ENCODE results near the gene MGST2. TPM values are rescaled to one million over a fixed set of nuclear protein-coding genes. Genes with fewer than 3 reads are reported as not detected.
A peak's percentile ranks its signal among the peaks of the same experiment; 100 is the strongest.

MGST2 gene
- total RNA-seq (ENCODE audit: low replicate concordance) = 43.2 and 63.3 TPM in 2 replicates
- long read RNA-seq, transcript MGST2-201 (5 exons, 801 nt) = major isoform, 14 of 26 reads
- long read RNA-seq, partial matches to known transcripts = 0 of 26 reads
- long read RNA-seq, other reads (novel, unspliced or antisense) = 9 of 26 reads

GRCh38 chr4:139665690-139666529 is at the start of gene MGST2:
Gene MGST2, plus strand, starts transcription at chr4:139665819. Its CDS starts 201 bp downstream, at chr4:139666020.
- Mint-ChIP-seq H3K4me1 (ENCODE audit: unreplicated experiment) (peaks cover 44% of the 10 kb centered on the region), H3K27me3 (no peaks in the 10 kb centered on the region), H3K27ac (peak within 1 kb of the TSS; percentile 92), H3K36me3 (peaks cover 12% of the 10 kb centered on the region), H3K4me3 (peak within 1 kb of the TSS; percentile 90), H3K9me3 (peaks cover 6% of the 10 kb centered on the region)
- TF ChIP-seq, protein P1, sequence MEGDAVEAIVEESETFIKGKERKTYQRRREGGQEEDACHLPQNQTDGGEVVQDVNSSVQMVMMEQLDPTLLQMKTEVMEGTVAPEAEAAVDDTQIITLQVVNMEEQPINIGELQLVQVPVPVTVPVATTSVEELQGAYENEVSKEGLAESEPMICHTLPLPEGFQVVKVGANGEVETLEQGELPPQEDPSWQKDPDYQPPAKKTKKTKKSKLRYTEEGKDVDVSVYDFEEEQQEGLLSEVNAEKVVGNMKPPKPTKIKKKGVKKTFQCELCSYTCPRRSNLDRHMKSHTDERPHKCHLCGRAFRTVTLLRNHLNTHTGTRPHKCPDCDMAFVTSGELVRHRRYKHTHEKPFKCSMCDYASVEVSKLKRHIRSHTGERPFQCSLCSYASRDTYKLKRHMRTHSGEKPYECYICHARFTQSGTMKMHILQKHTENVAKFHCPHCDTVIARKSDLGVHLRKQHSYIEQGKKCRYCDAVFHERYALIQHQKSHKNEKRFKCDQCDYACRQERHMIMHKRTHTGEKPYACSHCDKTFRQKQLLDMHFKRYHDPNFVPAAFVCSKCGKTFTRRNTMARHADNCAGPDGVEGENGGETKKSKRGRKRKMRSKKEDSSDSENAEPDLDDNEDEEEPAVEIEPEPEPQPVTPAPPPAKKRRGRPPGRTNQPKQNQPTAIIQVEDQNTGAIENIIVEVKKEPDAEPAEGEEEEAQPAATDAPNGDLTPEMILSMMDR (conservative IDR thresholded peaks at IDR 0.05) = no peak
- DNase-seq (ENCODE audit: extremely low spot score, unreplicated experiment) = peak; percentile 73

- Mint-ChIP-seq H3K27ac (no peak overlapping the region), H3K4me1 (ENCODE audit: unreplicated experiment) (no peaks in the 10 kb centered on the region), H3K27me3 (no peaks in the 10 kb centered on the region), H3K36me3 (no peaks in the 10 kb centered on the region), H3K4me3 (no peak overlapping the region), H3K9me3 (no peaks in the 10 kb centered on the region)
- TF ChIP-seq, protein P1 (conservative IDR thresholded peaks at IDR 0.05) = peak; percentile 62
- DNase-seq (ENCODE audit: extremely low spot score, unreplicated experiment) = no peak
Observed at GRCh38 chr4:139617702-139618490, 47.7 kb upstream of the MGST2 start.

DNA sequence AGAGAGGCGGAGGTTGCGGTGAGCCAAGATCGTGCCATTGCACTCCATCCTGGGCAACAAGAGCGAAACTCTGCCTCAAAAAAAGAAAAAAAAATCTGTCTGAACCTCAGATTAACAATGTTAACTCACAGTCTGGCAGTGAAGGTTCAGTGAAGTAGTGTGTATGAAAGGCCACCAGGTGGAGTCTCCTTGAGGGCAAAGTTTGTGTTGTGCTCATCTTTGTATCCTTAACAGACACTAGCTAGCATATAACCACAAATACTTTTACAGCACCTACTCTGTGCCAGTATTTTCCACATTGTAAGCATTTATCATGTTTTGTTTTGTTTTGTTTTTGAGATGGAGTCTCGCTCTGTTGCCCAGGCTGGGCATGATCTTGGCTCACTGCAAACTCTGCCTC is 46.0 kb upstream of the MGST2 start:
- H3K36me3 Mint-ChIP-seq = no peaks in the 10 kb centered on the region
- no peaks in the 10 kb centered on the region for H3K4me1 Mint-ChIP-seq (ENCODE audit: unreplicated experiment)
- TF ChIP-seq, protein P1 (conservative IDR thresholded peaks at IDR 0.05) = peak; percentile 72
- no peak for DNase-seq (ENCODE audit: extremely low spot score, unreplicated experiment)
- H3K4me3 Mint-ChIP-seq = no peak overlapping the region
- H3K27ac Mint-ChIP-seq = no peak overlapping the region
- no peaks in the 10 kb centered on the region for H3K9me3 Mint-ChIP-seq
- no peaks in the 10 kb centered on the region for H3K27me3 Mint-ChIP-seq

DNA sequence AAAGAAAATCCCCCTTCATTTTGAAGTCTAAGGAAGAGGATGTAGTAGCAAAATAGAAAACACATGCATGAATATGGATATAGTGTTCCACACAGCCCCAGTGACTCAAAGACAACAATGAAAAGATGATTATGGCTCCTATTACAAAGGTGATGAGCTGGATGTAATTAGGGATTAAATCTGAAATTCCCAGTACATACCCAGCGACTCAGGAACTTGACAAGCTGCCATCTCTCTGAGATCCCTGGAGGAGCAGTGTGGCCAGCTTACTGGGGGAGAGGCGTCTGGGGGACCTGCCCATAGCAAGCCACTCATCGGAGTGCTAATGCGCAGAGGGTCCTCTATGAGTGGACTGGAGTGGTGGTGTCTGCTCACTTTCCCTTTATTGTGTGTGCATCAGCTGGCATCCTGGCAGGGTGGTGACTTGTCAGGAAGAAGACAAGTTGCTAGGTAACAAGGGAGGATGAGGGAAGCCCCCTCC is 42.7 kb upstream of the MGST2 start:
- no peak overlapping the region for H3K4me3 Mint-ChIP-seq
- H3K27me3 Mint-ChIP-seq = no peaks in the 10 kb centered on the region
- H3K9me3 Mint-ChIP-seq = no peaks in the 10 kb centered on the region
- DNase-seq (ENCODE audit: extremely low spot score, unreplicated experiment) = no peak
- no peaks in the 10 kb centered on the region for H3K4me1 Mint-ChIP-seq (ENCODE audit: unreplicated experiment)
- TF ChIP-seq, protein P1 (conservative IDR thresholded peaks at IDR 0.05) = no peak
- no peaks in the 10 kb centered on the region for H3K36me3 Mint-ChIP-seq
- H3K27ac Mint-ChIP-seq = no peak overlapping the region

DNA sequence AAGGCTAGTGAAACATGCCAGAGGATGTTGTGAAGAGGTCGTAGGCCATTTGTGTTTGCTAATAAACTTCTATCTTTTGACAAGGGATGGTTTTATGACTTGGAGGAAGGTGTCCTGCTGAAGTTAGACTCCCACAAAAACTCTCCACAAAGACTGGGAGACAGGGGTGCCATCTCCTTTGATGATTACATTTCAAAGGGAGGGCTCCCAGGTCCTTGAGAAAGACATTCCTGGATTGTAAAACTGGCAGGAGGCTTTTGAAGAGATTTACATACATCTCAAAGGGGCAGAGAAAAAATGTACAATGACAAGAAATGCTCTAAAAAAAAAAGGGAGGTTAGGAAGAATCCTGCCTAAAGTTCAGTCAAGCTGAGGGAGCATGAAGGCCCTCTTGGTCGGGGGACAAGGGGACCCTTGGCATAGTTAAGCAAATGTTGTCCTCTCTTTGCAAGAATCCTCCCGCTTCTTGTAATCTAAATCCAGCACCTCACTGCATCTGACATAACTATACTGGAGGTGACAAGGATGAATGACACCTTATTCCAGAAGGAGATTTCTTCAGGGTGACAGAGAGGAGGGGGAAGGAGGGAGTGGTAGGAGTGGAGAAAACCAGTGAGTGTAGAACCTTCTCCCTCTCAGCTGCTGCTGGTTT is 41.1 kb upstream of the MGST2 start:
- Mint-ChIP-seq H3K27ac (no peak overlapping the region), H3K4me3 (no peak overlapping the region), H3K36me3 (no peaks in the 10 kb centered on the region), H3K4me1 (ENCODE audit: unreplicated experiment) (peaks cover 6% of the 10 kb centered on the region), H3K9me3 (no peaks in the 10 kb centered on the region), H3K27me3 (peaks cover 6% of the 10 kb centered on the region)
- TF ChIP-seq, protein P1 (conservative IDR thresholded peaks at IDR 0.05) = no peak
- DNase-seq (ENCODE audit: extremely low spot score, unreplicated experiment) = no peak

Data from type B pancreatic cell (in vitro differentiated cells).